ENCODE data around the gene DCAF12.
"Not testable (repeated sequence)": the region's sequence is repeated elsewhere in the genome, so short reads cannot be mapped to it uniquely, and the experiment has no call there.

DCAF12 gene

DNA sequence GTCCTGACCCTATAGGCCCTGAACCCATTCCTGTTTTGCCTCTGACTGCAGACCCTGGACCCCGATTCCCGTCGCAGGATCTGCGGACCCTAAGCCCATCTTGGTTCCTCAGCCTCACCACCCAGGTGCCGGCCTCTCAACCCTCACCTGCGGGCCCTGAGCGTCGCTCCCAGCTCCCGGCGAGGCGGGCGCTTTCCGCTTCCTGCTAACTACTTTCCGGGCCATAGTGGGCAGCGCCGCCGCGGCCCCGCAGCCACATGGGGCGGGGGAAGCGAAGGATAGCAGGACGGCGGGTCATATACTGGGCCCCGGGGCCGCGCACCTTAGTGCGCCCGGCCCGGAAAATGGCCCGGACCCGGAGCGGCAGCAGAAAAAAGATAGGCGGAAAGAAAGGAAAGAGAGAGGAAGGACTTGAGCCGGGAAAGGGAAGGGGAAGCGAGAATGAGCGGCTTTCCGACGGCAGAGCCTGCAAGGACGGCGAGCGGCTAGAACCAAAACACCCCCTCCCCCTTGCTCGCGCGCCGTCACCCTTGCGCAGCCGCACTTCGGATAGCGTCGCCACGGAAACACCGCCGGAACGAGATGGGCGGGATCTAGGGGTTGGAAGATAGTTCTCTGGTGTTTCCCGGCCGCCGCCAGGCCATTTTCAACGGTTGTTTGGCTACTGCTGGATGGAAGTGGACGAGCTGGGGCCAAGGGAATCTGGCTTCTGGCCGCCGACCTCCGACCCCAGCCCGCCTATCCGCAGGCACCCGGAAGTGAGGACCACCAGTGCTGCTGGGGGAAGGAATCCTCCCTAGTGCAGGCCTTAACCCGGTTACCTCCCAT, at the start of gene DCAF12:
TSS of gene DCAF12 (minus strand) at position 492 of the 828 bp plus-strand sequence. CDS start at position 225, 267 bp downstream.
- DNase-seq (ENCODE audit: low read depth, low spot score) = peak; percentile 78

- DNase-seq (ENCODE audit: low read depth, low spot score) = no peak
Observed at GRCh38 chr9:34176089-34176488, 49.6 kb upstream of the DCAF12 start.

DNA sequence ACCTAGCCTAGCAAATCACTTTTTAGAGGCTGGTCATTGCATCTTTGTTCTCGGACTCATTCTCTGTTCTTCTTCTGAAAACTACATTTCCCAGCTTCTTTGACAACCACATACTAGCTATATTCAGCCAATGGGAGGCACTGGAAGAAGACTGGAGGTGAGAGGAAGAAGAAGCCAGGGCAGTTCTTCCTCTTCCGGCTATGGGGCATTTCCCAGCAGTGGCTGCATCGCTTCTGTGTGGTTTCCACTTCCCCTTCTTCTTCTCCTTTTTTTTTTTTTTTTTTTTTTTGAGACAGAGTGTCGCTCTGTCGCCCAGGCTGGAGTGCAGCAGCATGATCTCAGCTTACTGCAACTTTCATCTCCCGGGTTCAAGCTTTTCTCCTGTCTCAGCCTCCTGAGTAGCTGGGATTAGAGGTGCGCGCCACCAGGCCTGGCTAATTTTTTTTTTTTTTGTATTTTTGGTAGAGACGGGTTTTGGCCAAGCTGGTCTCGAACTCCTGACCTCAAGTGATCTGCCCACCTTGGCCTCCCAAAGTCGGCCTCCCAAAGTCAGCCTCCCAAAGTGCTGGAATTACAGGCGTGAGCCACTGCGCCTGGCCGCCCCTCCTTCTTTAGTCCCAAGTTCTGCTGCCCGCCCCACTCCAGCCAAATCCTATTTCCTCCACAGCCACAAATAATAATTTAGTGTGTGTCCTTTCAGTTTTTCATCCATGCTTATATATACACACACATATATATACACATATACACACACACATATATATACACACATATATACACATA, 45.4 kb upstream of the DCAF12 start:
- DNase-seq (ENCODE audit: low read depth, low spot score) = peak; percentile 16

DNA sequence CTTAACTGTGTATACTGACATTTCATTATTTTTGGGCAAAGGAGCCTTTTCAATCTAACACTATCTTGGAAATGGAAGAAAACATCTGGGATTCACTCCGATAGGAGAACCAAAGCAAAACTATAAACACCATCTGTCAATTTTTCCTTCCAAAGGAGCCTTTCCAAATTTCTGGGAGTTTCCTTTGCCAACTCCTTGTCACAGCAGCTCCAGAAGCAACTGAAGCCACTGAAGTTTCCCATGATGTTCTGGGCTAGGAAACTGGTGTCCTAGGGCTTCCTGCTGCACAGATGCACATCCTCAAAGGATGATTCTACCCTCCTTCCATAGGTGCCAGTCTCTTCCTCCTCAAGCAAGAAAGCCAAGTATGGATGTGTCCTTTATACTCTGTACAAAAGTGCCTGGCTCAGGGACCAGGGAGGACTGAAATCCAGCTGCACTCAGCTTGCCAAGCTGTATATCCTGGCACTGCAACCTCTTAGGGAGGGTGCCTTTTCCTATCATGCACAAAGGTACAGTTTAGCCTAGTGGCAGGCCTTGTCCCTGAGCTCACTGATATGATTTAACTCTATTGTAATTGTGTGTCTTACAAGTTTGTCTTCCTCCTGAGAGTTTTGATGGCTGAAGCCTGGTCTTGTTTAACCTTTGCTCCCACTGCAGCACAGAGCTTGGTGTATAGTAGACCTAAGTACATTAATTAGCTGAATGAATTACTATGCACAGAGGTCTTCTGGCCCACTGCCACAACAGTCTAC, 43.9 kb upstream of the DCAF12 start:
- no peak for DNase-seq (ENCODE audit: low read depth, low spot score)

- DNase-seq (ENCODE audit: low read depth, low spot score) = no peak
Observed at GRCh38 chr9:34169125-34169524, 42.6 kb upstream of the DCAF12 start.

DNA sequence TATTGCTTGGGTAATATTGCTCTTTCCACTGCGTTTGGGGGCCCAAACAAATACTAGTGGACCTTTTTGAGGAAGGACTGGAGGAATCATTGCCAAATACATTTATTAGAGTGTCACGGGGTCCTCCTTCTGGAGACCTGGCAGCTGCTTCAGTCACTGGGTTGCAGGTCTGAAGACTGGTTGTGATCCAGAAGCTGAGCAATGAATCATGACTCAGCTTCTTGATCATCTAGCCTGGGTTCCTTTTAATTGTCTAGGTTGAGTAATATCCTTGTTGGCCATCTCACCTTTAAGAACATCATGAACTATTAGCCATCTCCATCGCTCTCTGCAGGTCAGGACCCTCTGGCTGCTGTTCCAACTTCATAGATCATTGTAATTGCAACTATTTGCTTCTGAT, 36.9 kb upstream of the DCAF12 start:
- DNase-seq (ENCODE audit: low read depth, low spot score) = no peak

- DNase-seq (ENCODE audit: low read depth, low spot score) = no peak
Observed at GRCh38 chr9:34158362-34158869, 31.9 kb upstream of the DCAF12 start.

GRCh38 chr9:34157898-34158297, 31.4 kb upstream of the DCAF12 start:
- no peak for DNase-seq (ENCODE audit: low read depth, low spot score)

- no peak for DNase-seq (ENCODE audit: low read depth, low spot score)
Observed at GRCh38 chr9:34157318-34157717, 30.8 kb upstream of the DCAF12 start.

DNA sequence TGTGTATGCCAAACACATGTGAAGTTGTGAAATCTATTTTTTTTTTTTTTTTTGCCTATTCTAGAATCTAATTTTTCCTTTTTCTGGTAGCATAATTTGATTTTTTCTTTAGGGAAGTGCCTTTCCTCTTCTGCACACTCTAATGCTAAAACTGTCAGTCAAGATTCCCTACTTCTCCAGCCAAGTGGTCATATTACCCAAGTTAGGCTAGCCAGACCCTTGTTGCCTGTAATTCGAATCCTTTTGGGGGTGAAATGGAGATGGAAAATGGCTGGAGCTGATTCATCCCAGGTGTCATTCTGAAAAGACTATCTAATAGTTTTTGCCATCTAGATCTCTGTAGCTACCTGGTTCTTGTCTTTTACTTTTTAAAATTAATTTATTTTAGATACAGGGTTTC, 27.6 kb upstream of the DCAF12 start:
- DNase-seq (ENCODE audit: low read depth, low spot score) = no peak

DNA sequence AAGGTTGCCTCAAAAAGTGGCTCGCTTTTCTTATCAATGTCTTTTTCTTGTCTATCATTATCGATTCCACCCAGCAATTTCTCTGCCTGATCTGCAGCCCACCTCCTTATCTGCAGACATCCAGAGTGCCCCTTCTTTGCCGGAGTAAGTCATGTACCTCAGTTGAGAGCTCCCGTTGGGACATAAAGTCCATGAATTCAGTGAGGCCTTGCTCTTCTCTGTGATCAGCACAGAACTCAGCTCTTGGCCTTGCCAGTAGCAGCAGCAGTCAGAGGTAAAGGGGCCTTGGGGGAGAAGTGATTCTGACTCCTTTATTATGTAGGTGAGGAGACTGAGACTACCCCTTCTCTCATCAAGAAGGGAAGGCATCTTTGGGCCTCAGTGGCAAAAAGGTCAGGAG, 24.9 kb upstream of the DCAF12 start:
- DNase-seq (ENCODE audit: low read depth, low spot score) = no peak

GRCh38 chr9:34145165-34145564, 18.7 kb upstream of the DCAF12 start:
- no peak for DNase-seq (ENCODE audit: low read depth, low spot score)

GRCh38 chr9:34143116-34143515, 16.6 kb upstream of the DCAF12 start:
- DNase-seq (ENCODE audit: low read depth, low spot score) = no peak

- no peak for DNase-seq (ENCODE audit: low read depth, low spot score)
Observed at GRCh38 chr9:34140853-34141252, 14.4 kb upstream of the DCAF12 start.

DNA sequence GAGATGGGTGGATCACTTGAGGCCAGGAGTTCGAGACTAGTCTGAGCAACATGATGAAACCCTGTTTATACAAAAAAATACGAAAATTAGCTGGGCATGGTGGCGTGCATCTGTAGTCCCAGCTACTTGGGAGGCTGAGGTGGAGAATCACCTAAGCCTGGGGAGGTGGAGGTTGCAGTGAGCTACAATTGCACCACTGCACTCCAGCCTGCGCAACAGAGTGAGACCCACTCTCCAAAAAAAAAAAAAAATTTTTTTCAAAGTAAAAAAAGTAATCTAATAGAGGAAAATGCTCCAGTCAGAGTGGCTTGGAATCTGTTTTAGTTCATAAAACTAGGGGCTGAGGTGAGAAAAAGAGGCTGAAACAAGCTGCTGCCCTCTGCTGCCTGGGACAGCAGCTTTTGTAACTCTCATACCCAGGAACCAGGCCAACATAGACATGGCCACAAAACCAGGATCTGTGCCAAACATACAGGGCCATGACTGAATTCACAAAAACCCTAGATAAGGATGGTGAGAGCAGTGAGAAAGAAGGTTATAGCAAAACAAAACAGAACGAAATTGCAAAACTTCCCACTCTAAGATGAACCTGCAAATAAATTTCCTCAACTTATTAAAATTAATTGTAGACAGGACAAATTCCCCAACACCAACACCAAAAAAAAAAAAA, 13.1 kb upstream of the DCAF12 start:
- no peak for DNase-seq (ENCODE audit: low read depth, low spot score)

DNA sequence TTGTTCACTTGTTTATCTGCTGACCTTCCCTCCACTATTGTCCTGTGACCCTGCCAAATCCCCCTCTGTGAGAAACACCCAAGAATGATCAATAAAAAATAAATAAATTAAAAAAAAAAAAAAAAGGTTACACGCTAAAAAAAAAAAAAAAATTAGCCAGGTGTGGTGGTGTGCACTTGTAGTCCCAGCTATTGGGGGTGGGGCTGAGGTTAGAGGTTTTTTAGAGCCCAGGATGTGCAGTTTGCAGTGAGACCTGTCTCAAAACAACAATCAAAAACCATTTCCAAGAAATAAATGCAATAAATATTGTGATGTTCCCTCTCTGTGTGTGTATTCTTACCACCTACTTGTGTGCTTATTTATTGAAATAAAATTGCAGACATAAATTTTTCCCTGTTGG, 12.1 kb upstream of the DCAF12 start:
- not testable (repeated sequence) for DNase-seq (ENCODE audit: low read depth, low spot score)

GRCh38 chr9:34134521-34134920, 8.0 kb upstream of the DCAF12 start:
- DNase-seq (ENCODE audit: low read depth, low spot score) = no peak

- DNase-seq (ENCODE audit: low read depth, low spot score) = no peak
Observed at GRCh38 chr9:34133436-34133949, 7.0 kb upstream of the DCAF12 start.

DNA sequence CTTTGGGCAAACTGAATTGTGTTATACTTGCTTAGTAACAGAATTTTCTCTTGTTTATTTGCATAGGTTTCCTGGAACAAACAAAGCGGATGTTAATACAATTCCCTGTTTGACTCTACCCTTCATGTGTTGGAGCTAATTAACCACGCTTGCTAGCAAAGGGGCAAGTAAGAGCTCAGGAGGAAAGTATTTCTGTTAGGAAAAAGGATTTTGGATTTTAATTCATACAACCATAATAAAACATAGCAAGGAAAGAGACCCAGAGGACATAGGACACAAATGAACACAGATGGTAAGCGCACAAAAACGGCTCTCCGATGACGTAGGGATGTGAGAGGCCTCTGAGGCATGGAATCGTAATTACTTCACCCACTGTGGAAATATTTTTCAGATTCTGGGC, 5.1 kb upstream of the DCAF12 start:
- no peak for DNase-seq (ENCODE audit: low read depth, low spot score)

- no peak for DNase-seq (ENCODE audit: low read depth, low spot score)
Observed at GRCh38 chr9:34127035-34127948, 794 bp upstream of the DCAF12 start.
